ENCODE data around the gene FBXL7. TPM values are rescaled to one million over a fixed set of nuclear protein-coding genes. Genes with fewer than 3 reads are reported as not detected.

The FBXL7 gene
- total and polyA plus RNA-seq, 2 of the 8 experiments (the other 6 are each of a cell fraction or from before 2014, with no cell fraction given): 17.7 to 17.8 TPM

- Histone ChIP-seq H2BK15ac (ENCODE audit: low read length) (no peak overlapping the region), H2BK20ac (ENCODE audit: low read length) (no peak overlapping the region), H3K9ac (replicated peaks in 1 of 4; ENCODE audit: extremely low read depth in 1 of 4, low read depth in 3 of 4, low read length in 3 of 4) (no peak overlapping the region), H3K27me3 (replicated peaks in 1 of 4; ENCODE audit: control insufficient read depth in 3 of 4, extremely low read depth in 1 of 4, insufficient read depth in 3 of 4, low read length in 3 of 4) (no peaks in the 10 kb centered on the region), H3K4me3 (ENCODE audit: extremely low read depth in 1 of 4, insufficient read depth in 2 of 4, low read depth in 3 of 4, low read length in 4 of 4) (no peak overlapping the region), H3K36me3 (ENCODE audit: control insufficient read depth in 2 of 4, insufficient read depth in 4 of 4, low read length in 3 of 4) (no peaks in the 10 kb centered on the region; a peak in 1 of 8 replicates), H3K14ac (ENCODE audit: insufficient read length) (no peak overlapping the region), H2AFZ (ENCODE audit: low read length) (no peak overlapping the region), H3K4me1 (replicated peaks in 1 of 4; ENCODE audit: control insufficient read depth in 3 of 4, insufficient read depth in 4 of 4, low read length in 3 of 4) (peaks cover 0 to 4% (median 2%) of the 10 kb centered on the region in 4 experiments; a peak in 3 of 7 replicates), H3K27ac (ENCODE audit: low read depth, low read length) (no peak overlapping the region), H2BK120ac (replicated peaks; ENCODE audit: low read depth, low read length) (no peak overlapping the region), H3K4me2 (ENCODE audit: insufficient read depth in 1 of 2, low read depth in 2 of 2, low read length in 2 of 2) (no peak overlapping the region), H4K91ac (replicated peaks; ENCODE audit: insufficient read length, low read length) (no peak overlapping the region), H3K79me1 (ENCODE audit: low read depth, low read length) (peaks cover 5% of the 10 kb centered on the region), H3K23ac (ENCODE audit: insufficient read length) (no peak overlapping the region), H2BK5ac (ENCODE audit: low read depth, low read length) (no peak overlapping the region), H3K18ac (ENCODE audit: extremely low read depth, low read length) (no peak overlapping the region), H3K23me2 (ENCODE audit: low read depth, low read length) (0 out of 2 replicates have a peak, but pooled peaks cover 2% of the 10 kb centered on the region), H4K20me1 (replicated peaks in 1 of 2; ENCODE audit: control insufficient read depth in 1 of 2, insufficient read depth in 2 of 2, low read length in 2 of 2) (no peaks in the 10 kb centered on the region), H2BK12ac (ENCODE audit: low read depth, low read length) (no peak overlapping the region), H3K56ac (replicated peaks; ENCODE audit: insufficient read length, low read depth, low read length) (no peak overlapping the region), H3K79me2 (ENCODE audit: control insufficient read depth in 1 of 2, insufficient read depth in 2 of 2, low read length in 2 of 2) (peaks cover 0 to 17% of the 10 kb centered on the region in 2 experiments; a peak in 3 of 4 replicates), H3K4ac (replicated peaks; ENCODE audit: insufficient read length, low read depth, low read length) (no peak overlapping the region), H4K5ac (ENCODE audit: insufficient read length, low read depth, low read length) (no peak overlapping the region), H2AK5ac (ENCODE audit: low read depth, low read length) (no peak overlapping the region), H3K9me3 (ENCODE audit: insufficient read depth in 2 of 2, low read depth in 1 of 2, low read length in 1 of 2) (no peaks in the 10 kb centered on the region), H4K8ac (ENCODE audit: extremely low read depth, insufficient read depth, low read length) (no peak overlapping the region)
- FAIRE-seq: no peak
- POLR2A ChIA-PET (ENCODE audit: partially characterized antibody): no interaction called here
- no peak for DNase-seq (ENCODE audit: low read depth in 1 of 2, low spot score in 2 of 2)
- TF ChIP-seq JUN (IDR thresholded peaks at IDR 0.05; ENCODE audit: low read depth, low read length) (no peak), RNF2 (IDR thresholded peaks at IDR 0.05; ENCODE audit: borderline replicate concordance, low read depth, low read length, missing control alignments, poor library complexity, severe bottlenecking) (no peak), JUND (IDR thresholded peaks at IDR 0.05; ENCODE audit: low read length) (no peak), CBX8 (IDR thresholded peaks at IDR 0.05; ENCODE audit: borderline replicate concordance, low read depth, low read length) (no peak), SP4 (IDR thresholded peaks at IDR 0.05; ENCODE audit: low read length) (no peak), TBP (IDR thresholded peaks at IDR 0.05; ENCODE audit: low read depth, low read length) (no peak), SP1 (IDR thresholded peaks at IDR 0.05; ENCODE audit: low read depth, low read length) (no peak), USF2 (IDR thresholded peaks at IDR 0.05; ENCODE audit: low read length) (no peak), MAFK (IDR thresholded peaks at IDR 0.05; ENCODE audit: low read depth, low read length) (no peak)
- CTCF ChIA-PET (ENCODE audit: partially characterized antibody): interaction anchor here (5.5 kb wide), 1 partner anchor 8 kb away, joined by 32 read pairs; no protein-coding TSS in a partner anchor
- 90% methylated on average over 8 of the region's 8 CpGs; no CpG with 5 or more reads in 1 of the 2 experiments for WGBS, 2 experiments (ENCODE audit: extremely low coverage in 1 of 2, insufficient coverage in 1 of 2, insufficient read length in 1 of 2, insufficient replicate concordance in 2 of 2, low coverage in 1 of 2, low lambda C conversion rate in 2 of 2, missing lambda C conversion rate in 1 of 2)
These were observed 106.2 kb downstream of the FBXL7 start for GRCh38 chr5:15606197-15606596.

All from H1 (cell line).